NCI-H345 (cell line): ENCODE data around the gene CYBB.
A peak's percentile ranks its signal among the peaks of the same experiment; 100 is the strongest.
"Not testable (repeated sequence)": the region's sequence is repeated elsewhere in the genome, so short reads cannot be mapped to it uniquely, and the experiment has no call there.

Experiments
- DNase-seq: peaks from one replicate; lab custom pipeline; 2025; lab: John Stamatoyannopoulos, UW

CYBB gene

GRCh38 chrX:37779857-37780256, at the start of gene CYBB:
TSS of gene CYBB (plus strand) at chrX:37780059. CDS start at chrX:37780078, 19 bp downstream.
- DNase-seq: no peak

- DNase-seq: peak; percentile 74
These were observed 34.5 kb upstream of the CYBB start for GRCh38 chrX:37745354-37745753.

DNA sequence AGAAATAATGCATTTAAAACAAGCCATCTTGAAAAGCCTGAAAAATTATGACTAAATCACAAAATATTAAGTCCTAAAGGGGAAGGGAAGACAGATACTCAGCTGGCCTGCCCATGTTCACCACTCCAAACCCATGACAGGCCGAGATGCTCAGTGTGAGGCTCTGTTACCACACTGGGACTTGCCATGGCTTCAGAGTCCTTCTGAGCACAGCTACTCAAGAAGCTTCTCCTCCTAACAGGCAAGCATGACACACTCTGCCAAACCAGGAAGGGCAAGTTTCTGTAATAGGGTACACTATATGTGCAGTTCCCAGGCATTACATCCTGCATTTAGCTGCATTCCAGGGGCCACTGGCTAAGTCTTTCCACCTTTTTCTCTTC, 34.0 kb upstream of the CYBB start:
- no peak for DNase-seq

DNA sequence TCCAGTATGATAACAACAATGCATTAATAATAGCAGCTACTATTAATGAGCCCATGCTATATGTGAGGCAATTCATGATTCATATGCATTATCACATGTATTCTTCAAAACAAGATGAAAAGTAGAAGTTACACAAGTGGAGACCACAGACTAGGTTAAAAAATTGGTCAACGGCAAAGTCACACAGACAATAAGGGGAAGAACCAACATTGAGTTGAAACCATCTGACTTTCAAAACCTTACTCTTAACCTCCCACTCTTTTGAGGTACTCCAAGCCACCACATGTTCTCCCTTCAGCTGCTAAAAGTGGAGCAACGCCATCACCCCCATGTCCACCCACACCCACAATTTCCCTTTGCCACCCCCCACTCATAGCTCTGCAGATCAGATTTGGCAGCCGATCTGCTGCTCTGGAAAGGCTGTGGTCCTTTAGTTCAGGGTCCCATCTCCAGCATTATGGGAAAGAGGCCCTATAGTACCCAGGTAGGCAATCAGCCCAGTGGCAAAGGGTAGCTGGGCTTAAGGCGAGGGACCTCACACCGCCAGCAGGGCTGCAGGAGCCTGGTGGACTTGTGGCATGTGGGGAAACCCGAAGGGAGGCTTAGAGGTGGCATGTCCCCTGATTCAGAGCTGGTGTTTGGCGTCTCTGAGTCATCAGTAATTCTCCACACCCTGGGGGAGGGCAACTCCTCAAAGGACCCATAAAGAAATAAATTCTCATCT, 33.5 kb upstream of the CYBB start:
- no peak for DNase-seq

DNA sequence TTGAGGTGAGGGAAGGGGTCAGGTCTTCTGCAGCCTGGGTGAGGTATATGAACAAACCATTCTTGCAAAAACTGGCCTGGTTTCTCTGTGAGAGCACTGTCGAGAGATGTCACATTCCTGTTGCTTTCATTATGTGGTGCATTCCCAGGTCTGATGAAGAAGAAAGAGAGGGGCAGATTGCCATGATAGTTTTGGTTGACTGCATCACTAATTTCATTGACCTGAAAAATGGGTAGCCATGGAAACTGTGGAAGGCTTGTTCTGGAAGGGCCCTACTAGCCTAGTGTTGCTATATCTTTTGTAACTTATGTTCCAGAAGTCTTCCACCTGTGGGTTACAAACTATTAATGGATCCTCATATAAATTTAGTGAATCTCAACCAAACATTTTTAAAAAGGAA, 32.9 kb upstream of the CYBB start:
- no peak for DNase-seq

- no peak for DNase-seq
These were observed 27.6 kb upstream of the CYBB start for GRCh38 chrX:37752281-37752680.

GRCh38 chrX:37752936-37753335, 26.9 kb upstream of the CYBB start:
- no peak for DNase-seq

DNA sequence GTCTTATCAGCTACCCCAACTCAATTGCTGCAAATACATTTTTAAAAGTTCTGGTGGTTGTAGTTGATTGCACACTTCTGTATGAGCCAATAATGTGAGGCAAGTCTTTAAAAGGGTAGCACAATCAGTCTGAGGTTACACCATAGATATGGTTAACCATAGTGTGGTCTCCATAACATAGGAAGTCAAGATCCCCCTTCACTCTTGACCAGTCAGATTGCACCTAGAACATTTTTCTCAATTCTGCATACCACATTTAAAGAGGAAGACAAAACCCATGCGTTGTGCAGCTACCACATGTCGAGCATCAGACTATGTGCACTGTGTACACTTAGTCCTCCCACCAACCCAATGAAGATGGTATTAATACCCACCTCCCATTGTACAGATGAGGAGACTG, 26.5 kb upstream of the CYBB start:
- DNase-seq: no peak

DNA sequence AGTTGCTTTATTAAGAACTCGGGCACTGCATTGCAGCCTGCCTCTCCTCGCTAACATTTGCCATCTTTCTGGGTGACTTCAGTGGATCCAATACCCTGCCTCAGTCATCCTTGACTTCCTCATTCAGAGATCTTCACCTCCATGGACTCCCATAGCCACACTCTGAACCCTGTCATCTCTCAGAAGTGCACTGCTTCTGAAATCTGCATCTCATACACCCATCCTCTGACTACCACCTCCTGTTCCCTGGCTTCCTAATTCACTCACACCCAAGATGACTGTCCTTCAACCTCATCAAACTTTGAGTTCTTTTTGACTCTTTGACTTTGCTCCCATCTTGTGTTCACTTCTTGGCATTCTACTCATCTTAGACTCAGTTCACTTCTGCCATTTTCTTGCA, 25.3 kb upstream of the CYBB start:
- no peak for DNase-seq

DNA sequence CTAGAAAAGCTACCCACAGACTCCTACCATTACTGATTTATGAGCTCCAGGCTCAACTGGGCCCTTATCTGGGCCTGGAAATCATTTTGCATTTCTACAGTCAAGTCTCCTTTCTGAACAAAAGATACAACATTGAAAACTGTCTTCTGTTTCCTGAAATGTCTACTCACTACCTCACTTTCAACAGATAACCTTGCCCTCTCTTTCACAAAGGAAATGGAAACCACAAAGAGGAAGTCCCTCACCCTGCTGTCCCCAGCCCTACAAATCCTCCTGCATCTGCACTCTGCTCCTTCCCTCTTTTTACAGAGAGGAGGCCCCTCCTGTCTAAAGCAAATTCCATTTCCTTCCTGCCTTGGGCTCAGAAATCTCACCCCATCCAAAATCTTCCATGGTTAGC, 24.8 kb upstream of the CYBB start:
- no peak for DNase-seq

DNA sequence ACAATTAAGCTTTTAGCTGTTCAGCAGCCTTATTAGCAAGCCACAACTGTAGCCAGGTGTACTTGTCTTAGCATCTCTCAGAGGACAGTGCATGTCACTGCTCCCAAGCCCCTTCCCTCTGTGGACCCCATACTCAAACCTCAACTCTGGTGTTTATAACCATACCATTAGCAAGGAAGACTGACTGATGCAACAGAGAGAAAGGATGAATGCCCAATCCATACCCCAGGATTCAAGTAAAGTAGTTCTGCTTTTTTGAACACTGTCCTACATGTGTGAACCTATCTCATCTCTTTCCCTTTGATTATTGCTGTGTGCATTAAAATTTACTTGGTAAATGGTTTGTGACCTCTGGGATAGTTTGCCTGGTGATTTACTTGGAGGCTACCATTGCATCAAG, 22.8 kb upstream of the CYBB start:
- no peak for DNase-seq

DNA sequence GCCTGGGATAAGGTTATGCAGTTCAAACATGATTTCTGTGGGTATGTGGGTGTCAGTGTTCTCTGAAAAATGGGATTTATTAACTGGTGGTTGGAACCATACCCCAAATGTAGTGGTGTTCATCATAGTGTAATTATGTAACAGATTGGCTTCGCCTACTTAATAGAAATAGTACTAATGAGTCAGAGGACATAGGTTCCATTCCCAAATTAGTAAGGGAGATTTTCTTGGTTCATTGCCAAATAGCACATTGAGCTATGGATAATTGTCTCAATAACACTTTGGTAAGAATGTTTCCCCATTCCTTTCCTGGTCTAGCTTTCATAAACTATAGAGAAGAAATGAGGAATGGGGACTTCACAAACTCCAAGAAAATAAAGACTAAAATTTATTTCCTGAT, 20.5 kb upstream of the CYBB start:
- DNase-seq: no peak

DNA sequence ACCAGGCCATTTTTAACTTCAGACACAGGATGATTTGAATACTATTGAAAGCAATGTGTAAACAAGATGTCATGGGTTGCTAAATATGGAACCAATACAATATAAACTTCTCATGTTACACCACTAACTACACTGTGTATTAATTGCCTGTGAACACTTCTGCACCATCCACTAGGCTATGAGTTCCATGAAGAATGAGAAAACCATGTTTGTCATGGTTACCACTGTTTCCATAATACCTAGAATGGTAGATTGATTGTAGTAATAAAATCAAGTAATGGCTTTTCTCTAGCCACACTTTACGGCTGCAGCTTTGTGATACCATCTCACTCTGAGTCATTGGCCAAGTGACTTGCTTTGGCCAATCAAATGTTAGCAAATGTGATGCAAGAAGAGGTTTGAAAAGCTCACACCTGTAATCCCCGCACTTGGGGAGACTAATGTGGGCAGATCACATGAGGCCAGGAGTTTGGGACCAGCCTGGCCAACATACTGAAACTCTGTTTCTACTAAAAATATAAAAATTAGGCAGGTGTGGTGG, 19.9 kb upstream of the CYBB start:
- DNase-seq: peak; percentile 2

- no peak for DNase-seq
These were observed 16.5 kb upstream of the CYBB start for GRCh38 chrX:37763400-37763799.

GRCh38 chrX:37765507-37765906, 14.4 kb upstream of the CYBB start:
- DNase-seq: no peak

- no peak for DNase-seq
These were observed 12.4 kb upstream of the CYBB start for GRCh38 chrX:37767430-37767829.

DNA sequence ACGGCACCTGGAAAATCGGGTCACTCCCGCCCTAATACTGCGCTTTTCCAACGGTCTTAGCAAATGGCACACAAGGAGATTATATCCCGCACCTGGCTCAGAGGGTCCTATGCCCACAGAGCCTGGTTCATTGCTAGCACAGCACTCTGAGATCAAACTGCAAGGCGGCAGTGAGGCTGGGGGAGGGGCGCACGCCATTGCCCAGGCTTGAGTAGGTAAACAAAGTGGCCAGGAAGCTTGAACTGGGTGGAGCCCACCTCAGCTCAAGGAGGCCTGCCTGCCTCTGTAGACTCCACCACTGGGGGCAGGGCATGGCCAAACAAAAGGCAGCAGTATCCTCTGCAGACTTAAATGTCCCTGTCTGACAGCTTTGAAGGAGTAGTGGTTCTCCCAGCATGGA, 11.0 kb upstream of the CYBB start:
- not testable (repeated sequence) for DNase-seq

DNA sequence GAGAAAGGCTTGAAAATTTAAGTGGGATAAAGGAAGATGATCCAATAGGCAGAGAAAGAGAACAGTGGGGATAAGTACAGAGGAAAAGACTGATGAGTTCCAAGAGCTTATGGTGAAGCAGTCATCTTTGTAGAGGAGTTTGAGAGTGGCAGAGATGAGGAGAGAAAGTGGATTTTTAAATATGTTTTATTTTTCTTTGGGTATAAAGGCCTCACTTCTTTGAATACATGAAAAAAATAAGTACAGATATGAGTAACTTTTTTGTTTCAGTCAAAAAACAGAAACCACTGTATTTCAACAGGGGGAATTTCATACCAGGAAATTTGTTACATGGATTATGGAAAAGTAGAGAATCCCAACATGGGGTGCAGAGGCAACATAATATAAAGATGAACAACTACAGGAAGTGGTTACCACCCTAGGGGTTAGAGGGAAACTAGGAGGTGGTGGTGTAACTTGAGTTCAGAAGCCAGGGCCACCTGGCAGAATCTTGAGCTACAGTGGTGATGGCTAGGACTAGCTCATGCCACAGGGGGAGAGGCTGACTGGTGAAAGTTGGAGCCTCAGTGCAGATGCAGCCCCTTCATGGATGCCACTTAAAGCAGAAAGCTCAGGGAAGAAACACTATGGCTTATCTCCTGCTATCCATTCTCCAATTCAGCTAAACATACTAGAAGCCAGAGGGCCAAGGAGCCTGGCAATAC, 3.4 kb upstream of the CYBB start:
- DNase-seq: no peak

- DNase-seq: no peak
These were observed 2.9 kb upstream of the CYBB start for GRCh38 chrX:37776987-37777325.

DNA sequence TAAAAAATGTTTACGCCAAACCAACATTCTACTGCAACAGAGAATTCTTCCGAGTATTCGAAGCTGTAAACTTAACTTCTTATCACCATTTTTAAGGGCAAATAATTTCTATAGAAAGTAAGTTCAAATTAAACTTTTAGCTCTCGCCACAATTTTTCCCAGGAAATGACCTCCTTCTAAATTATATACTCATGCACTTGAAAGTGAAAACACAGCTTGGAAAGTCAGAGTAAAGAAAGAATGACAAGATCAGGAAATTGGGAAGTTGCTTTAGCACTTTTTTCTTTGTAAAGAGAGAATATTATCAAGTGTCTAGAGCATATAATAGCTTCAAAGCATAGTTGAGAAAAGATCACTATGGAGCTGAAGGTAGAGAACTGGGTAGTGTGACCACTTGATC, 1.2 kb downstream of the CYBB start:
- DNase-seq: no peak

DNA sequence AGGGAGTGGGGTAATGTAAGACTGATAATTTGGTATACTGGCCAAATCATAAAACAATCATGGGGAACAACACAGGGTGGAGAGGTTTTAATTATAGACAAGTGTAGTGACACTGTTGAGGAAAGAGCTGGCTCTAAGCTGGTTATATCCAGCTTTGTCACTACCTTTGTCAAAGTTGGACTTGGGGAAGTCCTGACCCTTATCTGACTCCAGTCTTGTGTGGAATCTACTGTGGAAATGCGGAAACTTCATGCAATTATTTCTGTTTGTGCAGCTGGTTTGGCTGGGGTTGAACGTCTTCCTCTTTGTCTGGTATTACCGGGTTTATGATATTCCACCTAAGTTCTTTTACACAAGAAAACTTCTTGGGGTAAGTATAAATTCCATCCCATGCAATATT, 2.0 kb downstream of the CYBB start:
- DNase-seq: no peak

GRCh38 chrX:37782359-37782758, 2.5 kb downstream of the CYBB start:
- DNase-seq: no peak

DNA sequence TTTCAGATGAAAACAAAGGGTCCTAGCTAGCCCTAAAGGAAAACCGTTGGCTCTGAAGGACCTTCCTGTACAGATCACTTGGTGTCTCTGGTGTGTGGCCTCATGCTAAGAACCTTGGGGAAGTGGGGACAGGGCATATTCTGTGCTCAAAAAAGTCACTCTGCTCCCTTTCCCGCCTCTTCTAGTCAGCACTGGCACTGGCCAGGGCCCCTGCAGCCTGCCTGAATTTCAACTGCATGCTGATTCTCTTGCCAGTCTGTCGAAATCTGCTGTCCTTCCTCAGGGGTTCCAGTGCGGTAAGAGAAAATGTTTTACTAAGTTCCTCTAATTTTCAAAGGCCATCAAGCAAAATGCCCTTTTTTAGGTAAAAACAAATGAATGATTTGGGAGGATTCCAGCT, 3.4 kb downstream of the CYBB start:
- DNase-seq: no peak

DNA sequence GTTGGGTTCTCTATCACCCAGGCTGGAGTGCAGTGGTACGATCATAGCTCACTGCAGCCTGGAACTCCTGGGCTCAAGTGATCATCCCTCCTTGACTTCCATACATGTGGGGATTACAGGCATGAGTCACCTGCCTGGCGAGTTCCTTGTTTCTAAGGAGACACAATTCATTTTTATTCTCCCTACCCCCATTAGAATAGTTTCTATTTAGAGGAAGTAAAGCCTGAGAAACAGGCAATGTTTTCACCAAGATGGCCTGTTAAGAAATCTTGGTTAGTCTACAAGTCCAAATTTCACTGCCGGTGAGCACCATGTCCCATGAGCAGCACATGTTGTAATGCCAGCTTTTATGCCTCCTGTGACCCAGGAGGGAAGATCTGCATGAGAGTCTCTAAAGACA, 5.7 kb downstream of the CYBB start:
- DNase-seq: no peak
